Endothelial cell of umbilical vein (primary cell): ENCODE results near the gene ACTL7A. TPM values are rescaled to one million over a fixed set of nuclear protein-coding genes. Genes with fewer than 3 reads are reported as not detected.

Source experiments
- BruUV-seq: library from RNA; stranded (reverse); fragments of 400-500 nt; replicated peaks from 2 replicates; lab custom pipeline; 2021; lab: Mats Ljungman, UMichigan
- CTCF ChIA-PET: fragments of 300-600, 350-600 bp; sonication (Branson Sonifier 250); formaldehyde crosslinking; loops from one replicate; lab custom pipeline; 2021; ENCODE audit warnings: antibody characterized with exemption, inconsistent platforms; lab: Charles Lee
- POLR2A ChIA-PET: fragments of 300-600, 350-600 bp; sonication (Branson Sonifier 250); formaldehyde crosslinking; loops from one replicate; lab custom pipeline; 2021; ENCODE audit warnings: antibody characterized with exemption, inconsistent platforms; lab: Charles Lee
- DNase-seq: peaks from one replicate; pipeline ENCODE4 v3.0.0-alpha.2; 2011; ENCODE audit warnings: low read depth, low spot score
- FAIRE-seq: peaks from 2 replicates; lab custom pipeline; 2011; peaks lifted over from hg19 to GRCh38; lab: Jason Lieb, UNC
- H2AFZ ChIP-seq: 2 replicates; pipeline ENCODE4 v1.6.0; 2012; ENCODE audit warnings: low read depth, low read length, control low read depth, inconsistent platforms
- H3K27ac ChIP-seq: 2 replicates; pipeline ENCODE4 v1.5.1; 2011; ENCODE audit warnings: low read depth, mild to moderate bottlenecking, control low read depth, low read length, moderate library complexity; ENCODE audit not compliant: insufficient read depth
- H3K27me3 ChIP-seq, 2 experiments: 2 replicates each; pipeline versions ENCODE4 v1.6.0 to v1.6.1; 2011; ENCODE audit warnings: low read length in 2 of 2, mixed read lengths in 1 of 2; ENCODE audit not compliant: control insufficient read depth in 2 of 2, insufficient read depth in 2 of 2
- H3K36me3 ChIP-seq, 2 experiments: 2 replicates in 1 of 2; 3 replicates in 1 of 2; pipeline ENCODE4 v1.5.1; 2011; ENCODE audit warnings: low read length in 2 of 2, mild to moderate bottlenecking in 1 of 2, moderate library complexity in 1 of 2; ENCODE audit not compliant: control insufficient read depth in 2 of 2, insufficient read depth in 2 of 2; ENCODE audit errors: extremely low read depth in 1 of 2
- H3K4me1 ChIP-seq: 3 replicates; pipeline ENCODE4 v1.5.1; 2011; ENCODE audit warnings: mild to moderate bottlenecking, low read length; ENCODE audit not compliant: control insufficient read depth, insufficient read depth; ENCODE audit errors: extremely low read depth
- H3K4me2 ChIP-seq: 2 replicates; pipeline ENCODE4 v1.6.1; 2011; ENCODE audit warnings: low read length, control low read depth, mixed read lengths; ENCODE audit not compliant: insufficient read depth
- H3K4me3 ChIP-seq, 3 experiments: fragments of 200-600 bp in 1 of 3; sonication (generic), shearing (Covaris generic) in 1 of 3; replicated peaks in 1 of 3; 2 replicates each; pipeline ENCODE4 v1.5.1; 2011 to 2016; ENCODE audit warnings: control low read depth in 3 of 3, low read length in 3 of 3, mild to moderate bottlenecking in 2 of 3, inconsistent platforms in 1 of 3, low read depth in 1 of 3, moderate library complexity in 1 of 3; ENCODE audit not compliant: insufficient read depth in 1 of 3
- H3K79me2 ChIP-seq: 2 replicates; pipeline ENCODE4 v1.6.0; 2012; ENCODE audit warnings: low read length, inconsistent platforms; ENCODE audit not compliant: control insufficient read depth, insufficient read depth
- H3K9ac ChIP-seq: replicated peaks from 2 replicates; pipeline ENCODE3; 2011; ENCODE audit warnings: low read length, control low read depth; ENCODE audit not compliant: insufficient read depth; ENCODE audit errors: extremely low read depth
- H3K9me1 ChIP-seq: replicated peaks from 3 replicates; pipeline ENCODE4 v1.6.0; 2011; ENCODE audit warnings: mild to moderate bottlenecking, low read length; ENCODE audit not compliant: control insufficient read depth, insufficient read depth; ENCODE audit errors: extremely low read depth
- H3K9me3 ChIP-seq: replicated peaks from 2 replicates; pipeline ENCODE4 v1.5.1; 2012; ENCODE audit warnings: low read length, inconsistent platforms; ENCODE audit not compliant: control insufficient read depth, insufficient read depth
- H4K20me1 ChIP-seq: replicated peaks from 2 replicates; pipeline ENCODE3; 2011; ENCODE audit warnings: mild to moderate bottlenecking, low read length; ENCODE audit not compliant: control insufficient read depth, insufficient read depth; ENCODE audit errors: extremely low read depth
- EZH2 ChIP-seq: IDR thresholded peaks from 2 replicates; pipeline ENCODE4 v1.6.1; 2012; ENCODE audit warnings: borderline replicate concordance, low read depth, mild to moderate bottlenecking, moderate library complexity, low read length, inconsistent platforms; ENCODE audit not compliant: severe bottlenecking
- FOS ChIP-seq: IDR thresholded peaks from 2 replicates; pipeline ENCODE4 v1.6.1; 2011; ENCODE audit warnings: mild to moderate bottlenecking, low read length, moderate library complexity, borderline replicate concordance; ENCODE audit not compliant: insufficient read depth
- GATA2 ChIP-seq: IDR thresholded peaks from 2 replicates; pipeline ENCODE4 v1.7.0; 2011; ENCODE audit warnings: low read depth, mild to moderate bottlenecking, moderate library complexity, mixed read lengths, low read length; ENCODE audit not compliant: insufficient read length, insufficient read depth
- JUN ChIP-seq: IDR thresholded peaks from 2 replicates; pipeline ENCODE4 v1.6.1; 2011; ENCODE audit warnings: borderline replicate concordance, low read depth; ENCODE audit not compliant: insufficient read length, insufficient read depth
- MAX ChIP-seq: IDR thresholded peaks from 2 replicates; pipeline ENCODE4 v1.6.1; 2011; ENCODE audit not compliant: insufficient read depth, insufficient read length
- MYC ChIP-seq: IDR thresholded peaks from one replicate; pipeline ENCODE4 v1.6.1; 2011; ENCODE audit warnings: mild to moderate bottlenecking, low read depth, low read length
- POLR2A ChIP-seq: IDR thresholded peaks from 2 replicates; pipeline ENCODE4 v1.6.1; 2012; ENCODE audit warnings: low read depth, mild to moderate bottlenecking, control low read depth, low read length
- POLR2AphosphoS5 ChIP-seq: IDR thresholded peaks from 2 replicates; pipeline ENCODE4 v1.6.1; 2012; ENCODE audit warnings: low read depth, mild to moderate bottlenecking, control low read depth, low read length, moderate library complexity; ENCODE audit not compliant: insufficient read depth
- dilution Hi-C: fragments of 300-500 bp; cut with MboI; formaldehyde crosslinking; loops from one replicate; pipeline ENCODE4 v1.15.0; 2019; ENCODE audit warnings: low sequenced_read_pairs; ENCODE audit not compliant: extremely low pct_ligation_motif_present
- intact Hi-C: fragments of 100-400 bp; cut with micrococcal nuclease; formaldehyde crosslinking; loops from one replicate; pipeline ENCODE4 v1.10.0; 2022
- polyA plus RNA-seq, 4 experiments: library from polyadenylated mRNA; depleted of rRNA in 3 of 4; stranded (reverse) in 3 of 4; unstranded in 1 of 4; fragments of >200 nt; gene quantifications; 2 replicates each; pipeline versions ENCODE4 v1.2.1 to v1.2.3, GENCODE V29; 2011 to 2012; ENCODE audit warnings: missing spikeins in 1 of 4
- total RNA-seq: library from RNA; stranded (reverse); gene quantifications from 2 replicates; pipeline ENCODE4 v1.2.3, GENCODE V29; 2021
- TF ChIP-seq, protein P1 (sequence below), 2 donors: IDR thresholded peaks; 1 replicate in 1 of 2; 2 replicates in 1 of 2; pipeline ENCODE4 v1.5.1; 2011; ENCODE audit warnings: low read length in 2 of 2, mild to moderate bottlenecking in 2 of 2, moderate library complexity in 2 of 2, control low read depth in 1 of 2, inconsistent platforms in 1 of 2, low read depth in 1 of 2; ENCODE audit not compliant: insufficient read depth in 1 of 2; ENCODE audit errors: extremely low read depth in 1 of 2

Gene ACTL7A
- total and polyA plus RNA-seq, 2 donors (not counting 3 experiments of a cell fraction or from before 2014, with no cell fraction given), result not detected

DNA sequence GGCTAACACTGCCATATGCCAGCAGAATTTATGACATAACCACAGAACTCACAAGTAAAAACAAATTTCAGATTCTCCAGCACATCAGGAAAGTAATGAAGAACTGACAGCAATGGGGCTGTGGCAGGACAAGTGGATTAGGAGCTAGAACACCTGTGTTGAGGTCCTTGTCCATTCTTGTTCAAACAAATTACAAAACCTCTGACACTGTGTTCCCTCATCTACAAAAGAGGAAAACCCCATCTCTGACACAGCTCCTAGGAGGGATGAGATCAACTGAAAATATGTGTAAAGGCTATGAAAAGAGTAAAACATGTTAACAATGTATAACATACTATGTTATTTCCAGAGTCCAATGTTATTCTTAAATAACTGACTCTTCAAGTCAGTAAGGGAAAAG is 48.3 kb downstream of the ACTL7A start:
- intact Hi-C loops (no loop called here), dilution Hi-C loops (no loop called here)
- FAIRE-seq, result no peak
- Histone ChIP-seq H3K9me1 (no peaks in the 10 kb centered on the region), H3K79me2 (no peaks in the 10 kb centered on the region), H3K4me2 (no peak overlapping the region), H3K27ac (no peak overlapping the region), H3K4me1 (no peaks in the 10 kb centered on the region), H3K9ac (no peak overlapping the region), H3K9me3 (no peaks in the 10 kb centered on the region), H3K27me3 (no peaks in the 10 kb centered on the region), H3K4me3 (no peak overlapping the region), H4K20me1 (no peaks in the 10 kb centered on the region), H2AFZ (no peak overlapping the region), H3K36me3 (peaks cover 17 to 23% of the 10 kb centered on the region in 2 experiments)
- no TSS peak for BruUV-seq
- ChIA-PET POLR2A (no interaction called here), CTCF (interaction anchor here (1.2 to 1.5 kb wide), 2 partner anchors 11 to 44 kb away, joined by 5 to 7 read pairs; no protein-coding TSS in a partner anchor)
- no peak for TF ChIP-seq JUN
- TF ChIP-seq POLR2AphosphoS5, result no peak
- TF ChIP-seq, protein P1, sequence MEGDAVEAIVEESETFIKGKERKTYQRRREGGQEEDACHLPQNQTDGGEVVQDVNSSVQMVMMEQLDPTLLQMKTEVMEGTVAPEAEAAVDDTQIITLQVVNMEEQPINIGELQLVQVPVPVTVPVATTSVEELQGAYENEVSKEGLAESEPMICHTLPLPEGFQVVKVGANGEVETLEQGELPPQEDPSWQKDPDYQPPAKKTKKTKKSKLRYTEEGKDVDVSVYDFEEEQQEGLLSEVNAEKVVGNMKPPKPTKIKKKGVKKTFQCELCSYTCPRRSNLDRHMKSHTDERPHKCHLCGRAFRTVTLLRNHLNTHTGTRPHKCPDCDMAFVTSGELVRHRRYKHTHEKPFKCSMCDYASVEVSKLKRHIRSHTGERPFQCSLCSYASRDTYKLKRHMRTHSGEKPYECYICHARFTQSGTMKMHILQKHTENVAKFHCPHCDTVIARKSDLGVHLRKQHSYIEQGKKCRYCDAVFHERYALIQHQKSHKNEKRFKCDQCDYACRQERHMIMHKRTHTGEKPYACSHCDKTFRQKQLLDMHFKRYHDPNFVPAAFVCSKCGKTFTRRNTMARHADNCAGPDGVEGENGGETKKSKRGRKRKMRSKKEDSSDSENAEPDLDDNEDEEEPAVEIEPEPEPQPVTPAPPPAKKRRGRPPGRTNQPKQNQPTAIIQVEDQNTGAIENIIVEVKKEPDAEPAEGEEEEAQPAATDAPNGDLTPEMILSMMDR (IDR thresholded peaks at IDR 0.05; ENCODE audit: extremely low read depth in 1 of 2, insufficient read depth in 1 of 2, low read depth in 1 of 2, low read length in 2 of 2), result no peak
- TF ChIP-seq FOS, result no peak
- TF ChIP-seq POLR2A, result no peak
- TF ChIP-seq MAX, result no peak
- no peak for TF ChIP-seq EZH2
- no peak for TF ChIP-seq GATA2
- no peak for TF ChIP-seq MYC
- no peak for DNase-seq
